HG03378 (cell line): Measurements from ENCODE around the gene TUBGCP3.
"Not testable (repeated sequence)": the region's sequence is repeated elsewhere in the genome, so short reads cannot be mapped to it uniquely, and the experiment has no call there.

Experiments
- ATAC-seq: cut with Tn5 transposase; IDR thresholded peaks from one replicate; pipeline ENCODE4 v1.9.1; 2021; ENCODE audit warnings: mild to moderate bottlenecking, moderate library complexity; ENCODE audit not compliant: unreplicated experiment

TUBGCP3 gene

GRCh38 chr13:112532837-112533745, 54.9 kb downstream of the TUBGCP3 start:
- ATAC-seq, result no peak

GRCh38 chr13:112531263-112531794, 56.6 kb downstream of the TUBGCP3 start:
- ATAC-seq, result no peak

- no peak for ATAC-seq
Observed at GRCh38 chr13:112530861-112531260, 57.1 kb downstream of the TUBGCP3 start.

- ATAC-seq, result no peak
Observed at GRCh38 chr13:112529216-112529615, 58.7 kb downstream of the TUBGCP3 start.

- ATAC-seq, result no peak
Observed at GRCh38 chr13:112526146-112526853, 61.7 kb downstream of the TUBGCP3 start.

GRCh38 chr13:112525356-112525945, 62.5 kb downstream of the TUBGCP3 start:
- ATAC-seq, result no peak

GRCh38 chr13:112522578-112522977, 65.4 kb downstream of the TUBGCP3 start:
- no peak for ATAC-seq

GRCh38 chr13:112521073-112521685, 66.8 kb downstream of the TUBGCP3 start:
- ATAC-seq, result no peak

GRCh38 chr13:112519517-112520060, 68.4 kb downstream of the TUBGCP3 start:
- ATAC-seq, result no peak

GRCh38 chr13:112516218-112516617, 71.7 kb downstream of the TUBGCP3 start:
- ATAC-seq, result no peak

GRCh38 chr13:112513761-112514160, 74.2 kb downstream of the TUBGCP3 start:
- no peak for ATAC-seq

- no peak for ATAC-seq
Observed at GRCh38 chr13:112510987-112511685, 76.8 kb downstream of the TUBGCP3 start.

- no peak for ATAC-seq
Observed at GRCh38 chr13:112510002-112510780, 77.8 kb downstream of the TUBGCP3 start.

GRCh38 chr13:112509190-112509589, 78.8 kb downstream of the TUBGCP3 start:
- ATAC-seq, result no peak

- ATAC-seq, result no peak
Observed at GRCh38 chr13:112506046-112506445, 81.9 kb downstream of the TUBGCP3 start.

- no peak for ATAC-seq
Observed at GRCh38 chr13:112496166-112496565, 91.8 kb downstream of the TUBGCP3 start.

- no peak for ATAC-seq
Observed at GRCh38 chr13:112495465-112495864, 92.5 kb downstream of the TUBGCP3 start.

GRCh38 chr13:112489199-112489598, 98.8 kb downstream of the TUBGCP3 start:
- no peak for ATAC-seq

- not testable (repeated sequence) for ATAC-seq
Observed at GRCh38 chr13:112488343-112489050, 99.5 kb downstream of the TUBGCP3 start.
